IMR-90 (cell line): Measurements from ENCODE around the gene STAP2. TPM values are rescaled to one million over a fixed set of nuclear protein-coding genes. Genes with fewer than 3 reads are reported as not detected.

Source experiments
- ATAC-seq: fragments of 200-7000 bp; cut with Tn5 transposase; 2 replicates; pipeline ENCODE4 v1.9.1; 2020; ENCODE audit warnings: low read depth, mild to moderate bottlenecking, moderate library complexity
- BruUV-seq: library from RNA; stranded (reverse); fragments of 400-500 nt; replicated peaks from 2 replicates; lab custom pipeline; 2021; lab: Mats Ljungman, UMichigan
- CTCF ChIA-PET: fragments of 300-600 bp; formaldehyde crosslinking; extraction: SDS; loops from one replicate; lab custom pipeline; 2021; ENCODE audit warnings: antibody characterized with exemption; lab: Yijun Ruan, JAX
- POLR2A ChIA-PET: fragments of 300-600 bp; sonication (Branson Sonifier 250); formaldehyde crosslinking; loops from one replicate; lab custom pipeline; 2022; ENCODE audit warnings: antibody characterized with exemption; ENCODE audit not compliant: unreplicated experiment; lab: Charles Lee
- DNase-seq: peaks from one replicate; pipeline ENCODE4 v3.0.0; 2013
- H2AFZ ChIP-seq: replicated peaks from 2 replicates; pipeline ENCODE3; 2013; ENCODE audit warnings: low read length, mild to moderate bottlenecking; ENCODE audit not compliant: poor library complexity
- H2AK5ac ChIP-seq: 2 replicates; pipeline ENCODE4 v1.6.1; 2013; ENCODE audit warnings: low read depth, low read length, inconsistent platforms
- H2AK9ac ChIP-seq: replicated peaks from 2 replicates; pipeline ENCODE3; 2013; ENCODE audit warnings: mild to moderate bottlenecking, low read depth, low read length, moderate library complexity; ENCODE audit not compliant: poor library complexity
- H2BK120ac ChIP-seq: 2 replicates; pipeline ENCODE4 v1.6.1; 2013; ENCODE audit warnings: low read depth, low read length, inconsistent platforms
- H2BK15ac ChIP-seq: 3 replicates; pipeline ENCODE4 v1.6.1; 2013; ENCODE audit warnings: low read depth, low read length, inconsistent platforms
- H2BK20ac ChIP-seq: 2 replicates; pipeline ENCODE4 v1.6.1; 2013; ENCODE audit warnings: low read depth, mild to moderate bottlenecking, inconsistent platforms, low read length, moderate library complexity
- H2BK5ac ChIP-seq: 2 replicates; pipeline ENCODE4 v1.6.1; 2013; ENCODE audit warnings: mild to moderate bottlenecking, low read depth, low read length, inconsistent platforms; ENCODE audit not compliant: poor library complexity, severe bottlenecking
- H3K14ac ChIP-seq: replicated peaks from 2 replicates; pipeline ENCODE4 v1.6.1; 2013; ENCODE audit warnings: low read depth, low read length, inconsistent platforms
- H3K18ac ChIP-seq: 2 replicates; pipeline ENCODE4 v1.6.1; 2013; ENCODE audit warnings: low read depth, low read length, control low read depth
- H3K23ac ChIP-seq: 2 replicates; pipeline ENCODE4 v1.6.1; 2013; ENCODE audit warnings: low read depth, low read length, inconsistent platforms
- H3K27ac ChIP-seq: 2 replicates; pipeline ENCODE4 v1.5.1; 2013; ENCODE audit warnings: mild to moderate bottlenecking, control low read depth, low read length; ENCODE audit not compliant: insufficient read depth
- H3K27me3 ChIP-seq: 2 replicates; pipeline ENCODE4 v1.6.1; 2013; ENCODE audit warnings: low read length; ENCODE audit not compliant: control insufficient read depth, insufficient read depth
- H3K36me3 ChIP-seq: 2 replicates; pipeline ENCODE4 v1.6.1; 2013; ENCODE audit warnings: low read length, mixed read lengths; ENCODE audit not compliant: control insufficient read depth, insufficient read depth
- H3K4ac ChIP-seq: 2 replicates; pipeline ENCODE4 v1.6.1; 2013; ENCODE audit warnings: low read depth, low read length, inconsistent platforms
- H3K4me1 ChIP-seq: 2 replicates; pipeline ENCODE4 v1.6.1; 2013; ENCODE audit warnings: low read length, mixed read lengths; ENCODE audit not compliant: control insufficient read depth, insufficient read depth
- H3K4me2 ChIP-seq: 2 replicates; pipeline ENCODE4 v1.6.1; 2013; ENCODE audit warnings: low read depth, mild to moderate bottlenecking, control low read depth, low read length, moderate library complexity
- H3K4me3 ChIP-seq: 2 replicates; pipeline ENCODE4 v1.5.1; 2013; ENCODE audit warnings: low read depth, mild to moderate bottlenecking, control low read depth, low read length, moderate library complexity; ENCODE audit not compliant: insufficient read depth
- H3K56ac ChIP-seq: 2 replicates; pipeline ENCODE4 v1.6.1; 2013; ENCODE audit warnings: low read length, inconsistent platforms; ENCODE audit not compliant: insufficient read depth; ENCODE audit errors: extremely low read depth
- H3K79me1 ChIP-seq, 2 experiments: 2 replicates each; pipeline ENCODE4 v1.6.1; 2013; ENCODE audit warnings: low read length in 2 of 2, inconsistent platforms in 1 of 2, low read depth in 1 of 2
- H3K9ac ChIP-seq: 2 replicates; pipeline ENCODE4 v1.6.1; 2013; ENCODE audit warnings: low read depth, low read length, control low read depth
- H3K9me1 ChIP-seq: 2 replicates; pipeline ENCODE4 v1.6.1; 2013; ENCODE audit warnings: low read length, inconsistent platforms; ENCODE audit not compliant: insufficient read depth
- H3K9me3 ChIP-seq: 2 replicates; pipeline ENCODE4 v1.6.1; 2013; ENCODE audit warnings: low read length; ENCODE audit not compliant: control insufficient read depth, insufficient read depth
- H4K20me1 ChIP-seq: 2 replicates; pipeline ENCODE4 v1.6.1; 2013; ENCODE audit warnings: low read length, inconsistent platforms; ENCODE audit not compliant: insufficient read depth
- H4K5ac ChIP-seq: 2 replicates; pipeline ENCODE4 v1.6.1; 2013; ENCODE audit warnings: mild to moderate bottlenecking, low read depth, low read length, control low read depth
- H4K8ac ChIP-seq, 2 experiments: 2 replicates each; pipeline ENCODE4 v1.6.1; 2013; ENCODE audit warnings: low read depth in 2 of 2, low read length in 2 of 2, control low read depth in 1 of 2, inconsistent platforms in 1 of 2
- H4K91ac ChIP-seq: 2 replicates; pipeline ENCODE4 v1.6.1; 2013; ENCODE audit warnings: low read depth, low read length, inconsistent platforms; ENCODE audit not compliant: insufficient read depth
- CEBPB ChIP-seq: IDR thresholded peaks from 2 replicates; pipeline ENCODE4 v1.6.1; 2012; ENCODE audit warnings: low read depth, low read length, improper control_type of control experiment
- CTCF ChIP-seq: conservative IDR thresholded peaks from 2 replicates; pipeline ENCODE4 v1.5.1; 2012; ENCODE audit warnings: mild to moderate bottlenecking, low read depth, low read length, improper control_type of control experiment
- MAFK ChIP-seq: IDR thresholded peaks from 2 replicates; pipeline ENCODE4 v1.6.1; 2012; ENCODE audit warnings: low read depth, low read length, improper control_type of control experiment
- NFE2L2 ChIP-seq: fragments of 150-350 bp; IDR thresholded peaks from 2 replicates; pipeline ENCODE4 v1.6.1; 2016; ENCODE audit warnings: low read depth, mild to moderate bottlenecking, low read length
- RAD21 ChIP-seq: IDR thresholded peaks from 2 replicates; pipeline ENCODE4 v1.6.1; 2012; ENCODE audit warnings: low read length, improper control_type of control experiment
- RFX5 ChIP-seq: IDR thresholded peaks from 2 replicates; pipeline ENCODE4 v1.8.0; 2012; ENCODE audit warnings: low read depth, mild to moderate bottlenecking, low read length, moderate library complexity
- SMC3 ChIP-seq: fragments of 150-350 bp; IDR thresholded peaks from 2 replicates; pipeline ENCODE4 v1.6.1; 2016; ENCODE audit warnings: low read depth, mild to moderate bottlenecking, antibody characterized with exemption, low read length, moderate library complexity
- USF2 ChIP-seq: fragments of 150-350 bp; IDR thresholded peaks from 2 replicates; pipeline ENCODE4 v1.6.1; 2017; ENCODE audit warnings: mild to moderate bottlenecking, antibody characterized with exemption, low read length, low read depth
- WGBS, 2 experiments: methylation state at CpG; one replicate each; pipeline versions ENCODE4 v1.1.5 to v1.1.7; 2013; ENCODE audit warnings: missing lambda C conversion rate in 2 of 2; ENCODE audit not compliant: insufficient read length in 1 of 2; ENCODE audit errors: extremely low coverage in 2 of 2; 5-methylcytosine and 5-hydroxymethylcytosine counted together
- dilution Hi-C: fragments of 300-500 bp; cut with HindIII; formaldehyde crosslinking; loops from one replicate; pipeline ENCODE4 v1.14.3; 2018; ENCODE audit warnings: low sequenced_read_pairs; ENCODE audit not compliant: unreplicated experiment
- in situ Hi-C: fragments of 300-500 bp; cut with MboI; formaldehyde crosslinking; loops from 3 replicates; pipeline ENCODE4 v1.14.3; 2019; ENCODE audit warnings: low sequenced_read_pairs, inconsistent platforms, mixed read lengths
- intact Hi-C: fragments of 100-400 bp; cut with micrococcal nuclease; formaldehyde crosslinking; loops from 2 replicates; pipeline ENCODE4 v1.10.0; 2022
- polyA plus RNA-seq, 3 experiments: library from polyadenylated mRNA; depleted of rRNA; stranded (reverse); fragments of >200 nt; gene quantifications; 2 replicates each; pipeline ENCODE4 v1.2.3, GENCODE V29; 2012; ENCODE audit warnings: low replicate concordance in 1 of 3
- total RNA-seq: library from RNA; depleted of rRNA; stranded (reverse); fragments of >200 nt; gene quantifications from 2 replicates; pipeline ENCODE4 v1.2.3, GENCODE V29; 2012

The STAP2 gene
- total and polyA plus RNA-seq, 2 of the 4 experiments (the other 2 are of a cell fraction): 1.3 to 3.4 TPM

- dilution Hi-C loops: no loop called here
- Histone ChIP-seq H3K14ac (no peak overlapping the region), H3K27ac (no peak overlapping the region), H3K9ac (no peak overlapping the region), H3K79me1 (peaks cover 8 to 43% of the 10 kb centered on the region in 2 experiments), H4K20me1 (peaks cover 17% of the 10 kb centered on the region), H3K9me3 (no peaks in the 10 kb centered on the region), H4K5ac (no peak overlapping the region), H2BK20ac (no peak overlapping the region), H2BK5ac (no peak overlapping the region), H3K23ac (no peak overlapping the region), H3K4me3 (no peak overlapping the region), H3K4me2 (no peak overlapping the region), H3K36me3 (peaks cover 66% of the 10 kb centered on the region), H2BK120ac (no peak overlapping the region), H3K27me3 (no peaks in the 10 kb centered on the region), H2AFZ (no peak overlapping the region), H3K56ac (no peak overlapping the region), H2AK5ac (no peak overlapping the region), H3K18ac (no peak overlapping the region), H2AK9ac (peak overlapping the region; percentile 65), H3K9me1 (peaks cover 3% of the 10 kb centered on the region), H4K8ac (no peak overlapping the region), H2BK15ac (no peak overlapping the region), H4K91ac (no peak overlapping the region), H3K4ac (no peak overlapping the region), H3K4me1 (peaks cover 11% of the 10 kb centered on the region)
- TF ChIP-seq USF2: no peak
- TF ChIP-seq CTCF: peak; percentile 20; the same call in 1 of the 2 replicates
- TF ChIP-seq CEBPB: no peak
- peak; percentile 21; the same call in 1 of the 2 replicates for TF ChIP-seq RAD21
- TF ChIP-seq NFE2L2: no peak
- peak; percentile 26 for TF ChIP-seq SMC3
- no peak for TF ChIP-seq RFX5
- TF ChIP-seq MAFK: no peak
- DNase-seq (no peak), ATAC-seq (no peak; the same call in 1 of the 2 replicates)
- intact Hi-C loops: no loop called here
- ChIA-PET POLR2A (no interaction called here), CTCF (interaction anchor here (1.1 kb wide), 1 partner anchor 185 kb away, joined by 5 read pairs; no protein-coding TSS in a partner anchor)
- in situ Hi-C loops: no loop called here
- no TSS peak for BruUV-seq
- 87% methylated on average over 13 of the region's 22 CpGs; no CpG with 5 or more reads in 1 of the 2 experiments for WGBS, 2 experiments
Observed at GRCh38 chr19:4362831-4363545, 24.4 kb upstream of the STAP2 start.
